ENCODE measurements around the gene SLC10A7.
"Not testable (repeated sequence)": the region's sequence is repeated elsewhere in the genome, so short reads cannot be mapped to it uniquely, and the experiment has no call there.

The SLC10A7 gene

DNA sequence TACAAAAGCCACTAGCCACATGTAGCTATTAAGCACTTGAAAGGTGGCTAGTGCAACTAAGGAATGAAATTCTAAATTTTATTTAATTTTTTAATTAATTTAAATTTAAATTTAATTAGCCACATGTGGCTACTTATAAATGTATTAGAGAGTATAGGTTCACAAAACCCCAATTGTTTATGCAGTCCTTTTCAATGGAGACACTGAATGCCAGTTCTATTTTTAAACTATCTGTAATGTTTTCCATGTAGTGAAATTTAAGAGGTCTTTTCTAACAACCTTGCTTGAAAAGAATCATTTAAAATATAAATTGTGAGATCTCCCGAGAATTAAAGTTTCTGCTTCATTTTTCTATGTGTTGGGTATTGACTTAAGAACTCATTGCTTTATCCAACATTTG, 154.4 kb downstream of the SLC10A7 start:
- no peak for TF ChIP-seq CTCF (IDR thresholded peaks at IDR 0.05; ENCODE audit: low read length)
- no peak for TF ChIP-seq EZH2 (IDR thresholded peaks at IDR 0.05; ENCODE audit: borderline replicate concordance, low read length)
- H3F3A ChIP-seq (ENCODE audit: insufficient read depth, low read length), result no peaks in the 10 kb centered on the region
- H3K4me3 ChIP-seq (ENCODE audit: low read depth, low read length, poor library complexity, severe bottlenecking), result no peak overlapping the region
- H3K36me3 ChIP-seq (ENCODE audit: insufficient read depth, low read length), result no peaks in the 10 kb centered on the region
- H3K4me1 ChIP-seq (ENCODE audit: insufficient read depth, low read length, severe bottlenecking), result no peaks in the 10 kb centered on the region
- H2AFZ ChIP-seq (ENCODE audit: low read length), result no peak overlapping the region
- H3K9me3 ChIP-seq (ENCODE audit: low read length), result no peaks in the 10 kb centered on the region
- H3K27ac ChIP-seq (ENCODE audit: low read depth, low read length, poor library complexity, severe bottlenecking), result no peak overlapping the region
- no peak overlapping the region for H3K4me2 ChIP-seq (ENCODE audit: low read length)
- no peaks in the 10 kb centered on the region for H3K79me2 ChIP-seq (ENCODE audit: insufficient read depth, low read length)
- no peaks in the 10 kb centered on the region for H3K27me3 ChIP-seq (ENCODE audit: insufficient read depth, low read length)
- H3K9ac ChIP-seq (ENCODE audit: low read length), result no peak overlapping the region
- H3K9me2 ChIP-seq (ENCODE audit: low read depth, low read length), result no peaks in the 10 kb centered on the region
- H4K20me1 ChIP-seq (ENCODE audit: insufficient read depth, low read length), result no peaks in the 10 kb centered on the region

GRCh38 chr4:146359771-146360170, 162.0 kb downstream of the SLC10A7 start:
- no peaks in the 10 kb centered on the region for H3K9me2 ChIP-seq (ENCODE audit: low read depth, low read length)

DNA sequence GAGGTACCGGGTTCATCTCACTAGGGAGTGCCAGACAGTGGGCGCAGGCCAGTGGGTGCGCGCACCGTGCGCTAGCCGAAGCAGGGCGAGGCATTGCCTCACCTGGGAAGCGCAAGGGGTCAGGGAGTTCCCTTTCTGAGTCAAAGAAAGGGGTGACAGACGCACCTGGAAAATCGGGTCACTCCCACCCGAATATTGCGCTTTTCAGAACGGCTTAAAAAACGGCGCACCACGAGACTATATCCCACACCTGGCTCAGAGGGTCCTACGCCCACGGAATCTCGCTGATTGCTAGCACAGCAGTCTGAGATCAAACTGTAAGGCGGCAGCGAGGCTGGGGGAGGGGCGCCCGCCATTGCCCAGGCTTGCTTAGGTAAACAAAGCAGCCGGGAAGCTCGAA, 171.6 kb downstream of the SLC10A7 start:
- not testable (repeated sequence) for H3K9me3 ChIP-seq (ENCODE audit: low read length); H3K27me3 ChIP-seq (ENCODE audit: insufficient read depth, low read length); H3K36me3 ChIP-seq (ENCODE audit: insufficient read depth, low read length); H3K9ac ChIP-seq (ENCODE audit: low read length); H3K79me2 ChIP-seq (ENCODE audit: insufficient read depth, low read length); H3K27ac ChIP-seq (ENCODE audit: low read depth, low read length, poor library complexity, severe bottlenecking); H3K9me2 ChIP-seq (ENCODE audit: low read depth, low read length); H3F3A ChIP-seq (ENCODE audit: insufficient read depth, low read length); H2AFZ ChIP-seq (ENCODE audit: low read length); H4K20me1 ChIP-seq (ENCODE audit: insufficient read depth, low read length)
- H3K4me3 ChIP-seq (ENCODE audit: low read depth, low read length, poor library complexity, severe bottlenecking), result peak overlapping the region; percentile 54
- H3K4me1 ChIP-seq (ENCODE audit: insufficient read depth, low read length, severe bottlenecking), result peaks cover 21% of the 10 kb centered on the region
- peak overlapping the region; percentile 47 for H3K4me2 ChIP-seq (ENCODE audit: low read length)

More at GRCh38 chr4:146359771-146360170, 162.0 kb downstream of the SLC10A7 start:
- H2AFZ ChIP-seq (ENCODE audit: low read length), result no peak overlapping the region
- no peak for TF ChIP-seq EZH2 (IDR thresholded peaks at IDR 0.05; ENCODE audit: borderline replicate concordance, low read length)
- no peak for TF ChIP-seq CTCF (IDR thresholded peaks at IDR 0.05; ENCODE audit: low read length)
- no peak overlapping the region for H3K9ac ChIP-seq (ENCODE audit: low read length)
- H3K4me3 ChIP-seq (ENCODE audit: low read depth, low read length, poor library complexity, severe bottlenecking), result no peak overlapping the region
- no peaks in the 10 kb centered on the region for H3K36me3 ChIP-seq (ENCODE audit: insufficient read depth, low read length)
- no peaks in the 10 kb centered on the region for H3K27me3 ChIP-seq (ENCODE audit: insufficient read depth, low read length)
- no peaks in the 10 kb centered on the region for H3K79me2 ChIP-seq (ENCODE audit: insufficient read depth, low read length)
- no peaks in the 10 kb centered on the region for H3K9me3 ChIP-seq (ENCODE audit: low read length)
- H3K4me1 ChIP-seq (ENCODE audit: insufficient read depth, low read length, severe bottlenecking), result no peaks in the 10 kb centered on the region
- no peaks in the 10 kb centered on the region for H3F3A ChIP-seq (ENCODE audit: insufficient read depth, low read length)
- H3K4me2 ChIP-seq (ENCODE audit: low read length), result no peak overlapping the region
- no peaks in the 10 kb centered on the region for H4K20me1 ChIP-seq (ENCODE audit: insufficient read depth, low read length)
- no peak overlapping the region for H3K27ac ChIP-seq (ENCODE audit: low read depth, low read length, poor library complexity, severe bottlenecking)

DNA sequence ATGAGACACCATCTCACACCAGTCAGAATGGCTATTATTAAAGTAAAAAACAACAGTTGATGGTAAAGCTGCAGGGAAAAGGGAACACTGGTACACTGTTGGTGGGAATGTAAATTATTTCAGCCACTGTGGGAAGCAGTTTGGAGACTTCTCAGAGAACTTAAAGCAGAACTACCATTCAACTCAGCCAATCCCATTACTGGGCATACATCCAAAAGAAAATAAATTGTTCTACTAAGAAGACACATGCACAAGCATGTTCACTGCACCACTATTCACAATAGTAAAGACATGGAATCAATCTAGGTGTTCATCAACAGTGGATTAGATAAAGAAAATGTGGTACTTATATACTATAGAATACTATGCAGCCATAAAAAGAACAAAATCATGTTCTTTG, 172.4 kb downstream of the SLC10A7 start:
- TF ChIP-seq CTCF (IDR thresholded peaks at IDR 0.05; ENCODE audit: low read length) (no peak), EZH2 (IDR thresholded peaks at IDR 0.05; ENCODE audit: borderline replicate concordance, low read length) (no peak)
- H3K9me3 ChIP-seq (ENCODE audit: low read length), result no peaks in the 10 kb centered on the region
- H3K36me3 ChIP-seq (ENCODE audit: insufficient read depth, low read length), result no peaks in the 10 kb centered on the region
- H3K27me3 ChIP-seq (ENCODE audit: insufficient read depth, low read length), result no peaks in the 10 kb centered on the region
- no peak overlapping the region for H3K27ac ChIP-seq (ENCODE audit: low read depth, low read length, poor library complexity, severe bottlenecking)
- H3K9ac ChIP-seq (ENCODE audit: low read length), result no peak overlapping the region
- no peak overlapping the region for H2AFZ ChIP-seq (ENCODE audit: low read length)
- H3K79me2 ChIP-seq (ENCODE audit: insufficient read depth, low read length), result no peaks in the 10 kb centered on the region
- peaks cover 21% of the 10 kb centered on the region for H3K4me1 ChIP-seq (ENCODE audit: insufficient read depth, low read length, severe bottlenecking)
- H3F3A ChIP-seq (ENCODE audit: insufficient read depth, low read length), result no peaks in the 10 kb centered on the region
- no peaks in the 10 kb centered on the region for H4K20me1 ChIP-seq (ENCODE audit: insufficient read depth, low read length)
- H3K9me2 ChIP-seq (ENCODE audit: low read depth, low read length), result no peaks in the 10 kb centered on the region
- peak overlapping the region; percentile 47 for H3K4me2 ChIP-seq (ENCODE audit: low read length)
- peak overlapping the region; percentile 54 for H3K4me3 ChIP-seq (ENCODE audit: low read depth, low read length, poor library complexity, severe bottlenecking)

Data from OCI-LY1 (cell line).